ENCODE data around the gene TMEM18.

TMEM18 gene

DNA sequence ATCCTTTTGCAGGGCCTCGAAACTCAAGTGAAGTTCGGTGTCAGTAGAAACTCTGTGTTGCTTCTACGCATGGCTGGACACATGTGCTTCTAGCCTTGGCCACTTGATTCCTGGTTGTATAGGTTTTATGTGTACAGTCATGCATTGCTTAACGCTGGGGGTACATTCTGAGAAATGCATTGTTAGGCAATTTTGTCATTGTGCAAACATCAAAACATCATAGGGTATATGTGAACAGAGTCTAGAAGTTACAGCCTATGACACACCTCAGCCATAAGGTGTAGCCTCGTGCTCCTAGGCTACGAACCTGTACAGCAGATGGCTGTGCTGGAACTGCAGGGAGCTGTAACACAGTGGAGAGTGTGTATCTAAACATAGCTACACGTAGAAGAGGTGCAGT lies 39.4 kb downstream of the TMEM18 start:
- Histone ChIP-seq H2AK5ac (ENCODE audit: low read length, severe bottlenecking) (no peak overlapping the region), H4K91ac (ENCODE audit: low read length) (no peak overlapping the region), H3K27ac (ENCODE audit: low read length, poor library complexity, severe bottlenecking) (no peak overlapping the region), H3K18ac (ENCODE audit: low read depth in 1 of 2, low read length in 2 of 2) (no peak overlapping the region), H3K14ac (ENCODE audit: low read length in 2 of 2) (no peak overlapping the region), H3K23ac (ENCODE audit: low read length in 2 of 2) (no peak overlapping the region), H3K9me3 (ENCODE audit: control insufficient read depth, low read length) (no peaks in the 10 kb centered on the region), H3K27me3 (ENCODE audit: control insufficient read depth in 1 of 2, insufficient read depth in 1 of 2, low read length in 2 of 2) (peaks cover 0 to 8% of the 10 kb centered on the region in 2 experiments), H2BK5ac (ENCODE audit: low read depth, low read length, poor library complexity, severe bottlenecking) (no peak overlapping the region), H3K9ac (ENCODE audit: low read length) (no peak overlapping the region), H2BK15ac (ENCODE audit: low read depth, poor library complexity, severe bottlenecking) (no peak overlapping the region), H3K4ac (ENCODE audit: low read depth in 1 of 2, low read length in 2 of 2) (no peak overlapping the region), H2BK12ac (ENCODE audit: low read length in 2 of 2) (no peak overlapping the region), H3K79me1 (replicated peaks; ENCODE audit: low read length, poor library complexity, severe bottlenecking) (no peaks in the 10 kb centered on the region), H3K4me2 (ENCODE audit: low read length, poor library complexity, severe bottlenecking) (no peak overlapping the region), H3K4me3 (ENCODE audit: insufficient read depth in 1 of 2, low read depth in 1 of 2, low read length in 2 of 2) (no peak overlapping the region), H4K8ac (ENCODE audit: low read length) (no peak overlapping the region), H2AFZ (ENCODE audit: low read depth, low read length) (no peak overlapping the region), H3K36me3 (ENCODE audit: control insufficient read depth in 1 of 2, insufficient read depth in 2 of 2, low read depth in 1 of 2, low read length in 2 of 2) (no peaks in the 10 kb centered on the region), H2BK120ac (ENCODE audit: low read depth, low read length) (no peak overlapping the region), H3K4me1 (ENCODE audit: control insufficient read depth, insufficient read depth, low read depth, low read length) (peaks cover 5% of the 10 kb centered on the region)
- no peak for DNase-seq
- 61% methylated on average over 7 of the region's 7 CpGs for WGBS

DNA sequence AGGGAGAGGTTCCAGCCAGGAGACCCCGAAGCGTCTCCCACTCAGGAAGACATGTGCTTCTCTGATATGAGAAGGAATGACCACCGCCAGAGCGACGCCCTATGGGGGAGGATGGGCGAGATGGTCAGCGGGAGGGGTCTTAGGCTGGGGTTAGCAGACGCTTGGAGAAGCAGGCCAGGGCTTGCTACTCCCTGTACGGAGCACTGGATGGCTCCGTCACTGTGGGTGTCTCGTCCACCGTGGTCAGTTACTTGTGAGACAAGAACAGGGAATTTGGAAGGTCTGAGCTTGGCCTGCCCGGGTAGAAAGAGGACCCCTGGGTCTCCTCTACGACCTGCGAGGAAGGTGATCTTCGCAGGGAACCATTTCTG lies 39.8 kb downstream of the TMEM18 start:
- Histone ChIP-seq H2BK5ac (ENCODE audit: low read depth, low read length, poor library complexity, severe bottlenecking) (no peak overlapping the region), H3K23ac (ENCODE audit: low read length in 2 of 2) (no peak overlapping the region), H3K9me3 (ENCODE audit: control insufficient read depth, low read length) (no peaks in the 10 kb centered on the region), H3K4me1 (ENCODE audit: control insufficient read depth, insufficient read depth, low read depth, low read length) (peaks cover 5% of the 10 kb centered on the region), H3K27ac (ENCODE audit: low read length, poor library complexity, severe bottlenecking) (no peak overlapping the region), H2AK5ac (ENCODE audit: low read length, severe bottlenecking) (no peak overlapping the region), H4K8ac (ENCODE audit: low read length) (no peak overlapping the region), H2BK12ac (ENCODE audit: low read length in 2 of 2) (no peak overlapping the region), H3K36me3 (ENCODE audit: control insufficient read depth in 1 of 2, insufficient read depth in 2 of 2, low read depth in 1 of 2, low read length in 2 of 2) (no peaks in the 10 kb centered on the region), H3K27me3 (ENCODE audit: control insufficient read depth in 1 of 2, insufficient read depth in 1 of 2, low read length in 2 of 2) (peaks cover 0 to 7% of the 10 kb centered on the region in 2 experiments), H3K14ac (ENCODE audit: low read length in 2 of 2) (no peak overlapping the region), H3K18ac (ENCODE audit: low read depth in 1 of 2, low read length in 2 of 2) (no peak overlapping the region), H3K4ac (ENCODE audit: low read depth in 1 of 2, low read length in 2 of 2) (no peak overlapping the region), H2BK120ac (ENCODE audit: low read depth, low read length) (no peak overlapping the region), H3K4me2 (ENCODE audit: low read length, poor library complexity, severe bottlenecking) (no peak overlapping the region), H2AFZ (ENCODE audit: low read depth, low read length) (no peak overlapping the region), H3K79me1 (replicated peaks; ENCODE audit: low read length, poor library complexity, severe bottlenecking) (no peaks in the 10 kb centered on the region), H3K4me3 (ENCODE audit: insufficient read depth in 1 of 2, low read depth in 1 of 2, low read length in 2 of 2) (no peak overlapping the region), H3K9ac (ENCODE audit: low read length) (no peak overlapping the region), H4K91ac (ENCODE audit: low read length) (no peak overlapping the region), H2BK15ac (ENCODE audit: low read depth, poor library complexity, severe bottlenecking) (no peak overlapping the region)
- 74% methylated on average over 16 of the region's 16 CpGs for WGBS
- DNase-seq = no peak

DNA sequence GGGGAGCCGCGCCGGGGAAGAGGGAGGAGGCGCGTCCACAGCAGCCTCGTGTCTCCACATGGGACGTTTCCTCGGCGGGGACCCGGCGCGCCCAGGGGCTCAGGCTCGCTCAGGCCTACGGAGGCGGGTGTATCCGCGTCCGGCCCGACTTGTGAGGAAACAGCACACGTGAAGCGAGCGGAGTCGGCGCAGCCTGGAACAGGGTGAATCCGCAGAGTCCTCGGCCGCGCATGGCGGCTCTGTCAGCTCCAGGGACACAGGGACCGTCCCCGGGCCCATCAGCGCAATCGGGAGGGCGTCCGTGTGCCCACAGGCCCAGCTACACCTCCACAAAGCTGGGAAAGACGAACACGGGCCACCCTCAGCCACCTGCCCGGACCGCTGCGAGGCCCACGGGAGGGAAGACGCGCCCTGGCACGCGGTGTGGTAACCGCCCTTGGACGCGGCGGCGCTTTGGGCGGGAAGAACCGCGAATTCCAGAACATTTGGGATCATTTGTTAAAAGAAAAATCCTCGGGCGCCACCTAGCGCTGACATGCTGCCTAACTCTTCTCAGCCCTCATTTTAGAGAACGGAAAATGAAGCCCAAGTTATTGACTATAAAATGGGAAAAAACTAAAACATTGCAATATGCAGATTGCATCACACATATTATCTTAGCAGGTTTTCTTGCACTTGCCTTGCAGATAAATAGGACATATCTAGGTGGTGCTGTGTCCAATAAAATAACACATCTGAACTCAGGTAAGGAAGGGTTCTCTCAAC lies 40.4 kb downstream of the TMEM18 start:
- Histone ChIP-seq H3K18ac (ENCODE audit: low read depth in 1 of 2, low read length in 2 of 2) (no peak overlapping the region), H2BK5ac (ENCODE audit: low read depth, low read length, poor library complexity, severe bottlenecking) (no peak overlapping the region), H2AK5ac (ENCODE audit: low read length, severe bottlenecking) (no peak overlapping the region), H3K4me2 (ENCODE audit: low read length, poor library complexity, severe bottlenecking) (peak overlapping the region; percentile 32), H4K91ac (ENCODE audit: low read length) (no peak overlapping the region), H3K4ac (ENCODE audit: low read depth in 1 of 2, low read length in 2 of 2) (no peak overlapping the region), H3K4me1 (ENCODE audit: control insufficient read depth, insufficient read depth, low read depth, low read length) (peaks cover 5% of the 10 kb centered on the region), H3K9me3 (ENCODE audit: control insufficient read depth, low read length) (no peaks in the 10 kb centered on the region), H2BK15ac (ENCODE audit: low read depth, poor library complexity, severe bottlenecking) (no peak overlapping the region), H3K36me3 (ENCODE audit: control insufficient read depth in 1 of 2, insufficient read depth in 2 of 2, low read depth in 1 of 2, low read length in 2 of 2) (no peaks in the 10 kb centered on the region), H2BK12ac (ENCODE audit: low read length in 2 of 2) (no peak overlapping the region), H3K23ac (ENCODE audit: low read length in 2 of 2) (no peak overlapping the region), H2AFZ (ENCODE audit: low read depth, low read length) (no peak overlapping the region), H4K8ac (ENCODE audit: low read length) (no peak overlapping the region), H2BK120ac (ENCODE audit: low read depth, low read length) (no peak overlapping the region), H3K27ac (ENCODE audit: low read length, poor library complexity, severe bottlenecking) (no peak overlapping the region), H3K9ac (ENCODE audit: low read length) (peak overlapping the region; percentile 48), H3K14ac (ENCODE audit: low read length in 2 of 2) (peak overlapping the region in 1 of 2 experiments; percentile 21), H3K4me3 (ENCODE audit: insufficient read depth in 1 of 2, low read depth in 1 of 2, low read length in 2 of 2) (peak overlapping the region in 1 of 2 experiments; percentile 66), H3K27me3 (ENCODE audit: control insufficient read depth in 1 of 2, insufficient read depth in 1 of 2, low read length in 2 of 2) (peaks cover 0 to 2% of the 10 kb centered on the region in 2 experiments), H3K79me1 (replicated peaks; ENCODE audit: low read length, poor library complexity, severe bottlenecking) (no peaks in the 10 kb centered on the region)
- DNase-seq = peak; percentile 18
- WGBS = 69% methylated on average over 50 of the region's 57 CpGs

DNA sequence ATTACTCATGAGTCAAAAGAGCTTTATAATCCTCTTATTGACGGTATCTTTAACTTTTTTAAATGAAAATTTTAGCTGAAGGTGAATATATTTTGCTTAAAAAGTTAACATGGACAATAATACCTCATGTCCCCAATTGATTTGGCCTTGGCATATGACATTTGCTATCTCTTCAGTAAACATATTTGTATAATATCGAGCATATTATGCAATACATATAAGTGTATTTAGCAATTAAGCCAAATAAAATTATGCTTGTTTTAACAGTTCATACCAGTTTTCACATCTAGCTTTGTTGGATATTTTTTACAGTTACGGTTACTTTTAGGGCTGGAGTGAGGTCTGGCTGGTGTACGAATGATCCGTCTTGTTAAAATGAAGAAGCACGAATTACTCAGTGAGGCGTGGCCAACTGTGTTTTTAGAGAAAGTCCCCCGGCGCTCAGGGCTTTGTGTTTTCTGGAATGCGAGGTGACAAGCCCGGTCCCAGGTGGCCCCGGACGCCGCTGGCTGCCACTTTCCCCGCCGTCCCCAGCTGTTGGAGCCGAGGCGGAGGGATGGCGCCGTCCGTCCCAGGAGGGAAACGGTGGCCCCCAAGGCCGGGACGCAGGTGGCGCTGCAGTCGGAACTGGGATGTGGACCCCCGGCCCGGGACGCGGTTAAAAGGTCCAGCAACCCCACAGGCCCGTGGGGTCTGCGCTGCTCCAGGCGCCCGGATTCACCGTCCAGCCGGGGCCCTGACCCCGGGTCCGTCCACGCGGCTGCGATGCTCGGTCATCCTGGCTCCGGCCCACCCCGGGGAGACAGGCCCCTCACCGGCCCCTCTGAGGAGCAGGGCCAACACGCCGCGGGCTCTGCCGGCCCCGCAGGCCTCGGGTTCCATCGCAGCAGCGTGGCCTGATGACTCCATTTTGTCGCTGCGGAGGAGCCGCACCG lies 41.3 kb downstream of the TMEM18 start:
- Histone ChIP-seq H4K8ac (ENCODE audit: low read length) (no peak overlapping the region), H2AK5ac (ENCODE audit: low read length, severe bottlenecking) (no peak overlapping the region), H3K9ac (ENCODE audit: low read length) (no peak overlapping the region), H3K23ac (ENCODE audit: low read length in 2 of 2) (no peak overlapping the region), H2BK15ac (ENCODE audit: low read depth, poor library complexity, severe bottlenecking) (no peak overlapping the region), H3K4me1 (ENCODE audit: control insufficient read depth, insufficient read depth, low read depth, low read length) (peaks cover 5% of the 10 kb centered on the region), H2BK5ac (ENCODE audit: low read depth, low read length, poor library complexity, severe bottlenecking) (no peak overlapping the region), H3K4ac (ENCODE audit: low read depth in 1 of 2, low read length in 2 of 2) (no peak overlapping the region), H3K4me2 (ENCODE audit: low read length, poor library complexity, severe bottlenecking) (peak overlapping the region; percentile 8), H2BK12ac (ENCODE audit: low read length in 2 of 2) (no peak overlapping the region), H3K14ac (ENCODE audit: low read length in 2 of 2) (no peak overlapping the region), H3K18ac (ENCODE audit: low read depth in 1 of 2, low read length in 2 of 2) (no peak overlapping the region), H3K79me1 (replicated peaks; ENCODE audit: low read length, poor library complexity, severe bottlenecking) (no peaks in the 10 kb centered on the region), H4K91ac (ENCODE audit: low read length) (no peak overlapping the region), H3K36me3 (ENCODE audit: control insufficient read depth in 1 of 2, insufficient read depth in 2 of 2, low read depth in 1 of 2, low read length in 2 of 2) (no peaks in the 10 kb centered on the region), H2BK120ac (ENCODE audit: low read depth, low read length) (no peak overlapping the region), H3K27me3 (ENCODE audit: control insufficient read depth in 1 of 2, insufficient read depth in 1 of 2, low read length in 2 of 2) (no peaks in the 10 kb centered on the region), H3K9me3 (ENCODE audit: control insufficient read depth, low read length) (peaks cover 4% of the 10 kb centered on the region), H2AFZ (ENCODE audit: low read depth, low read length) (no peak overlapping the region), H3K27ac (ENCODE audit: low read length, poor library complexity, severe bottlenecking) (no peak overlapping the region), H3K4me3 (ENCODE audit: insufficient read depth in 1 of 2, low read depth in 1 of 2, low read length in 2 of 2) (peak overlapping the region in 1 of 2 experiments; percentile 66)
- 96% methylated on average over 55 of the region's 57 CpGs for WGBS
- no peak for DNase-seq

All from mesenchymal stem cell (in vitro differentiated cells and primary cell).